PC-9 (cell line): ENCODE data around the gene HPD.

Experiments used
- EZH2 ChIP-seq: fragments of 200-600 bp; sonication (generic); IDR thresholded peaks from 2 replicates; pipeline ENCODE4 v1.8.0; 2017; ENCODE audit warnings: antibody characterized with exemption, low read depth
- TF ChIP-seq, protein P1 (sequence below): fragments of 200-600 bp; sonication (generic); conservative IDR thresholded peaks from 2 replicates; pipeline ENCODE4 v1.6.1; 2017; ENCODE audit warnings: mixed run types, antibody characterized with exemption, mild to moderate bottlenecking, moderate library complexity

DNA sequence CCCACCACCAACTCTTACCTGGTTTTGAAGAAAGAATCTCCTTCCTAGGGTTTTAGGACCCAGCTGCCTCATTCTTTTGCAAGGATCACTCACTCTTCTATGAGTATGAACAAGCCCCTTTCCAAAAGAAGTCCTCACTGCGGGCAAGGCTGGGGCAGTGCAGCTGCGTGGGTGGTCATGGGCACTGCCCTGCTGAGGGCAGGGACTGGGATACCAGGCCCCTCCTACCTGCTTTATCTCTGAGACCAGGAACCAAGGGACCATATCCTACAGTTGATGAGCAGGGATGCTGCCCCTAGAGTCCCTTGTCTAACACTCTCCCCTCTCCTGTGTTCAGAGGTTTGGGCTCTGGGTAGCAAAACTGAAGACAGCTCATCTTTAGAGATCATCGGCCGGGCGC, 20.5 kb downstream of the HPD start:
- TF ChIP-seq, protein P1, sequence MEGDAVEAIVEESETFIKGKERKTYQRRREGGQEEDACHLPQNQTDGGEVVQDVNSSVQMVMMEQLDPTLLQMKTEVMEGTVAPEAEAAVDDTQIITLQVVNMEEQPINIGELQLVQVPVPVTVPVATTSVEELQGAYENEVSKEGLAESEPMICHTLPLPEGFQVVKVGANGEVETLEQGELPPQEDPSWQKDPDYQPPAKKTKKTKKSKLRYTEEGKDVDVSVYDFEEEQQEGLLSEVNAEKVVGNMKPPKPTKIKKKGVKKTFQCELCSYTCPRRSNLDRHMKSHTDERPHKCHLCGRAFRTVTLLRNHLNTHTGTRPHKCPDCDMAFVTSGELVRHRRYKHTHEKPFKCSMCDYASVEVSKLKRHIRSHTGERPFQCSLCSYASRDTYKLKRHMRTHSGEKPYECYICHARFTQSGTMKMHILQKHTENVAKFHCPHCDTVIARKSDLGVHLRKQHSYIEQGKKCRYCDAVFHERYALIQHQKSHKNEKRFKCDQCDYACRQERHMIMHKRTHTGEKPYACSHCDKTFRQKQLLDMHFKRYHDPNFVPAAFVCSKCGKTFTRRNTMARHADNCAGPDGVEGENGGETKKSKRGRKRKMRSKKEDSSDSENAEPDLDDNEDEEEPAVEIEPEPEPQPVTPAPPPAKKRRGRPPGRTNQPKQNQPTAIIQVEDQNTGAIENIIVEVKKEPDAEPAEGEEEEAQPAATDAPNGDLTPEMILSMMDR, result no peak
- TF ChIP-seq EZH2, result no peak
